NB4 (cell line): ENCODE results near the gene CLDND2.

ENCODE experiments used
- DNase-seq: peaks from one replicate; pipeline ENCODE4 v3.0.0; 2010; ENCODE audit warnings: low read depth
- H3K4me3 ChIP-seq: one replicate; pipeline ENCODE4 v1.5.1; 2011; ENCODE audit warnings: mild to moderate bottlenecking, low read depth, low read length, moderate library complexity
- CTCF ChIP-seq: IDR thresholded peaks from one replicate; pipeline ENCODE4 v1.5.1; 2012; ENCODE audit warnings: low read depth, low read length
- MAX ChIP-seq: IDR thresholded peaks from 2 replicates; pipeline ENCODE4 v1.6.1; 2011; ENCODE audit warnings: low read depth, low read length
- MYC ChIP-seq: IDR thresholded peaks from 2 replicates; pipeline ENCODE4 v1.6.1; 2011; ENCODE audit warnings: low read depth, low read length
- POLR2A ChIP-seq: IDR thresholded peaks from 2 replicates; pipeline ENCODE4 v1.6.1; 2011; ENCODE audit warnings: mild to moderate bottlenecking; ENCODE audit not compliant: insufficient read length; ENCODE audit errors: extremely low read depth

The CLDND2 gene

GRCh38 chr19:51351266-51351990 lies 17.4 kb downstream of the CLDND2 start:
- no peak overlapping the region for H3K4me3 ChIP-seq
- no peak for DNase-seq
- TF ChIP-seq POLR2A (no peak), MYC (no peak), CTCF (no peak), MAX (no peak)

DNA sequence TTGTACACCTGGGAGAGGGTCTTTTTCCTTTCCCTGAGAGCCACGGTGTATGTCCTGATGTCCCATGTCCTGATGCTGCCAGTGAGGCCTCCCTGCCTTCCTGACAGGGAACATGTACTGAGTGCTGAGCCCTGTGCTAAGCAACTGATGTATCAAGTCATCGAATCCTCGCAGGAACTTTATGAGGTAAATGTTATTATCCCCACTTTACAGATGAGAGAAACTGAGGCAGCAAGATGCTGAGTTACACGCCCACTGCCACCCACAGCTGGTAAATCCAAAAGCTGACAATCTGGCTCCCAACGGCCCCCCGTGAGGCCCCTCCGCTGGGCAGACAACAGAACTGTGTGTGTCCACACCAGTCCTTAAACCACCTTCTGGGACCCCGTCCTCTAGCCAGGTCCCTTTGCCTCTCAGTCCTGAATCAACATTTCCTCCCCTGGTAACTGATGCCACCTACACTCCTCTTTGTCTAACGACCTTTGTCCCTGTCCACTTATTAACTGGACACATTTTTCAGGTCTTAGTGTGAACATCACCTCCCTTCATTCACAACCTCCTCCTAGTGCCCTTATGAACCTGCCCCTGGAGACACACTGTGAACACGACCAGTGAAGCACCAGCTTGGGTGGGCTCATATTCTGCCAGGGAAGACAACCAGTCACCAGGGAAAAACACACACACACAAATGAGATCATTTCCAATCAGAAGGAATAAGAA lies 21.4 kb downstream of the CLDND2 start:
- TF ChIP-seq CTCF = no peak
- H3K4me3 ChIP-seq = no peak overlapping the region
- no peak for DNase-seq

DNA sequence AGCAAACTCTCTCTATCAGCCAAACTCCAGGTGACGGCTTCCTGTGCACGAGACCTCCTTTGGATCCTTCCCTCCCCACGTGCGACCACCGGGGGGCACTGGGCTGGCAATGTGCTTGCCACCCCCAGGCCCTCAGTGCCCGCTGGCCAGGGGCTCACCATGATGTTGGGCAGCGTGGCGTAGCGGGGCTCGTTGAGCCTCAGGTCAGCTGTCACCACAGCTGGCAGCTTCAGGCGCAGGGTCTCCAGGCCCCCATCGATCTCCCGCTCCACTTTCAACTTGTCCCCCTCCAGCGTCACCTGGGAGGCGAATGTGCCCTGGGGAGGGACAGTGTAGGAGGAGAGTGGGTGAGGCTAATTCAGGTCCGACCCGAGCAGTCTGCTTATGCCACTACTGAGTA lies 22.1 kb downstream of the CLDND2 start:
- DNase-seq = no peak
- TF ChIP-seq POLR2A (no peak), MAX (no peak), CTCF (no peak), MYC (no peak)
- no peak overlapping the region for H3K4me3 ChIP-seq

DNA sequence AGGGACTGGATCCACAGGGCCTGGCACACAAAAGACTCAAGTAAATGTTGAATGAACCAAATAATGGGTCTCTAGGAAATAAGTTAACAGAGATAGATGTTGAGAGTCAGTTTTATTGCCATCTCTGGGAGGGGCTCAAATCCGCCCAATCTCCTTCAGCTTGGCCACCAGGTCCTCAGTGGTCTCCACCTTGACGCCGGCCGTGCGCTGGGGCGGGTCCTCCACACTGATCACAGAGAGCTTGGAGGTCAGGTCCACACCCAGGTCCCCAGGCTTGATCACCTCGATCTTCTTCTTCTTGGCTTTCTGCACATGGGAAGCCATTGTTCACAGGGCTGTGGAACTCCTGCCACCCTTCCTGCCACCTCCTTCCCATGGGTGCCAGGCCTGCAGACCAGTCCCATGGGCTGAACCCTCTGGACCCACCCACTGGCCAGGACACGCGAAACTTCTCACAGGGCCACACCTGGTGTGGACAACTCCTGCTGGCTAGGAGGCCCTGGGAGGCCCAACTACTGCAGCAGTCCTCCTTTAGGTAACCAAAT lies 23.7 kb downstream of the CLDND2 start:
- no peak for TF ChIP-seq MYC
- TF ChIP-seq CTCF = no peak
- TF ChIP-seq MAX = no peak
- TF ChIP-seq POLR2A = no peak
- DNase-seq = no peak
- no peak overlapping the region for H3K4me3 ChIP-seq

DNA sequence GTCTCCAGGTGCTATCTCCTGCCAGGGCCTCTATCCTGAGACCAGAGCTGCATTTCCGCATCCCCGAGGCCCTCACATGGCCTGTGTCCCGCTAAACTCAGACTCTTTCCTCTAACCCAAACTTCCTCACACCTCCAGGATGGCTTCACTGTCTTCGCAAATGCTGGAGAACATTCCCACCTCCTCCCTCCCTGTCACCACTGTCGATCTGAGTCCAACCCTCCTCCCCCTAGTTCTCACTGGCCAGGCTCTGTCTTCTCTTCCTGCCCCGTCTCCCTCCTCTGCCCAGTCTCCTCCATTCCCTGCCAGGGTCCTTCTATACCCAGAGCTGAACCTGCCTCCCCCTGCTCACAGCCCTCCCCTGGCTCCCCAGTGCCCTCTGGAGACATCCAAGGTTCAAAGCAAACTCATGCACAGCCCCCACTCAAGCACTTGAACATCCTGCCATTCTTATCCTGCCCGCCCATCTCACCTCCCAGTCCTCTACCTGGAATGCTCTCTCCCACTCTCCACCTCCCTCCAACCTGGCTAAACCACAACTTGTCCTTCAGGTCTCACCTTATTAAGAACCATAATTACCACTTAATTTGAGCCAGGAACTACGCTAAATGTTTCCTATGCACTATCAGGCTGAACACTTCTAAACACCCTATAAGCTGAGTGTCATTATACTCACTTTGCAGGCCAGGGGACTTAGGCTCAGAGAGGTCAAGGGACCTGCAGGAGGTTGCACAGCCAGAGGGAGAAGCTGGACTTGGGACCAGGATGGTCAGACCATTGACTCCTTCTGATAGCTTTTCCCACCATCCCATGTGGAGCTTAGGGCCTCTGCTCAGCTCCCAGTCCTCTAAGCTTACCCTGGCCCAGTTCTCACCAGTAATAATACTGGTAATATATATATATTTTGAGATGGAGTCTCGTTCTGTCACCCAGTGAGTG lies 25.9 kb downstream of the CLDND2 start:
- no peak for DNase-seq
- H3K4me3 ChIP-seq = no peak overlapping the region
- TF ChIP-seq POLR2A (no peak), CTCF (no peak), MAX (no peak), MYC (no peak)
